NK-92 treated with Interleukin-12 subunit alpha and Interleukin-12 subunit beta, amount 100 ng/mL, for 24 hours (cell line): ENCODE results near the gene AGBL1.
"Not testable (repeated sequence)": the region's sequence is repeated elsewhere in the genome, so short reads cannot be mapped to it uniquely, and the experiment has no call there.

Source experiments
- DNase-seq: peaks from one replicate; lab custom pipeline; 2025; lab: John Stamatoyannopoulos, UW

AGBL1 gene

DNA sequence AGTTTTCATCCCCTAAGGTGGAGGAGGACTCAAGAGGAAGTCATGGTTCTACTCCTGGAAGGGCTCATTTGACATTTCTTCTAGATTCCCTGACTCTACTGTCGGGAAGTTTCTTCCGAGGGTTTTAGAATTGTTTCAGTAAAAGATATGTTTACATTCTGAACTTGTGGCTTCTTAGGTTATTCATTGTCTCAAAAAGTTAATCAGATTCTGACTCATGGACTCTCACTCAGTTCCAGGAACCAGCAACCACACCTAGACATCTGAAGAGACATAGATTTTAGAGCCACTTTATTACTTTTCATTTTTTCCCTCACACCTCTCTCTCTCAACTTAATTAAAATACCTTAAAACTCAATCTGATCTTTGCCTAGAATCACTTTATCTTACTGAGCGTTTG, 862.6 kb downstream of the AGBL1 start:
- DNase-seq, result no peak

DNA sequence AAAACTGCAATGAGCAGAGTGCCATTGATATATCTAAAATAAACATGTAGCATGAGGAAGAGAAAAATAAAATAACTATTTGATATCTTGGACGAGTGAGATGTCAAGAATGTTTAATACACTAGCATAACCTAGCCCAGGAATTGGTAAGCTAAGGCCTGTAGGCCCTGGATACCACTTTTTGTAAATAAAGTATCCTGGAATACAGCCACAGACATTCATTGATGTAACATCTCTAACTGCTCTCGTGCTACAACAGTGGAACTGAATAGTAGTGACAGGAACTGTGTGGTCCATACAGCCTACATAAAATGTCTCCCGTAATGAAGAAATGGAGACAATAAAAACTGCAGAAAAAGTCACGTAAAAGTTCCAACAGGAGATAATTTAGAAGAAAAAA, 869.0 kb downstream of the AGBL1 start:
- no peak for DNase-seq

DNA sequence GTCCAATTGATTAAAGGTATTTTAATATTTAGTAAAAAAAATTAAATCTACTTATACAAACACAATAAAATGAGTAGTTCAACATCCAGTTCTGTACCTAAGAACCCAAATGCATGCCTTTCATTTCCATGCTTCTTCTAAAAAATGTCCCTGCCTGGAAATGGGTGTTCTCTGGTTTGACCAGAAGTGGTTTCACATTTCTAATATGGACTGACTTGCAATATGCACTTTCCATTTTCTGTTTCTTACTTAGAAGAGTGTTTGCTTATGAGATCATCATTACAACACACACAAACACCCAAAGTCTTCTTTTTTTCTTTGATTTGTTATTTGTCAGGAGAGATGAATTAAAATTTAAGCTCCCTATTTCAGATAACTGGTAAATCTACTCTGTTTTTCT, 879.6 kb downstream of the AGBL1 start:
- DNase-seq, result no peak

DNA sequence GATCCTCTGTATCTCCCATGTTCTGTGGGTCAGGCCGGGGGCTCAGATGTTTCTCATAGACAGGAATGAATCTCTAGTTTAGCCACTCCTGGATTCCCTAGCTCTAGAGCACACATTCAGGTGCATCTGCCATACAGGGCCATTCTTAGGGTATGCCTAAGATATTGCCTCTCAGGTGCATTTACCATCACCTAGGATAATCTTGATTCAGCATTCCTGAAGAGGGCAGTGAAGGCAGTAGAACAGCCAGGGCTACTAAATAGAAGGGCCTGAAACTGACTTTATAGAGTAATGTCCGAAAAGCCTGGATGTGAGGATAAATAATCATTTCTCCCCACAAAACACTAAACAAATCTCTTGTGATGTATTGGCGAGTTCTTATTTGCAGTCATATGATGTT, 882.0 kb downstream of the AGBL1 start:
- DNase-seq, result no peak

- no peak for DNase-seq
Observed at GRCh38 chr15:86964271-86964670, 884.6 kb downstream of the AGBL1 start.

- DNase-seq, result no peak
Observed at GRCh38 chr15:86968244-86968643, 888.6 kb downstream of the AGBL1 start.

DNA sequence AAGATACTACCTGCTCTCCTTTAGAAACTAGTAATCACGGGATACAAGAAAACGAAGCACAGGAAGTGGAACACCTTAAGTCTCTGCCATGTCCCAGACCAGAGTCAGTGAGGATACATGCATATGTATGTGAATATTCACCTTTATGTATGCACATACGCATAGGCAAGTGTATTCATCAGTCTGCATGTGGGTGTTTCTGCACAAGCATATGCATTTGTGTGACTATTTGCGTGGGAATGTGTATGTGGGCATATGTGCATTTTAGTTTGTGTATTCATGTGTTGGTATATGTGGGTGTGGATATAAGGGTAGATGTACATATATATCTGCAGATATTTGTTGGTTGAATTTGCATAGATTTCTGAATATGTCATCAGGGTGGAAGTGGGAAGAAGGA, 889.7 kb downstream of the AGBL1 start:
- no peak for DNase-seq

GRCh38 chr15:86973284-86973844, 893.7 kb downstream of the AGBL1 start:
- DNase-seq, result no peak

GRCh38 chr15:86988033-86988432, 908.4 kb downstream of the AGBL1 start:
- DNase-seq, result no peak

GRCh38 chr15:87021751-87022150, 942.1 kb downstream of the AGBL1 start:
- DNase-seq, result no peak

- no peak for DNase-seq
Observed at GRCh38 chr15:87031540-87032230, 952.0 kb downstream of the AGBL1 start.

- no peak for DNase-seq
Observed at GRCh38 chr15:87032295-87032694, 952.6 kb downstream of the AGBL1 start.

DNA sequence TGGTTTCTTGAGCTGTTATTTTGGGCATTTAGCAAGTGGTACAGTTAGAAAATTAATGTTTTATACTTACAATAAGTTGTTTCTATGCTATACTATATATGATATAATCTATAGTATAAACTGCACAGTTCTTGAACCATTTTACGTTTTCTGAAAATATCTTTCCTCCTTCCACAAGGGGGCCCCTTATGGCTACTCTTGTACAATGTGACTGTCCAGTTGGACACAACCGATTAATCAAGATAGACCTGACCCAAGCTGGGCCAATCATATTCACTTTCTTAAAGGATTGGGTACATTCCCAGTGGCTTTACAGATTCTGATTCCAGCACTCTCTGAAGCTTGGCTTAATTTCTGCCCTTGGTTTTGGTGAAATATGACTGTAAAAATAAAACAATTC, 953.4 kb downstream of the AGBL1 start:
- no peak for DNase-seq

DNA sequence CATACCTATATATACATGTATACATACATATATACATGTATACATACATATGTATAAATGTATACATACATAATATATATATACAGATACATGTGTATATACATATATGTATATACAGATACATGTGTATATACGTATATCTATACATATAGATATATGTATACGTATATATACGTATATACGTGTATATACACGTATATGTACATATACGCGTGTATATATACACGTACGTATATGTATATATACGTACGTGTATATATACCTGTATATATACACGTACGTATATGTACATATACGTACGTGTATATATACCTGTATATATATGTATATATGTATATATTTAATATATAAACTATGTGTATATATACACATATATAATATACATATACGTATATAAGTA, 955.2 kb downstream of the AGBL1 start:
- no peak for DNase-seq

- no peak for DNase-seq
Observed at GRCh38 chr15:87038404-87038803, 958.7 kb downstream of the AGBL1 start.

DNA sequence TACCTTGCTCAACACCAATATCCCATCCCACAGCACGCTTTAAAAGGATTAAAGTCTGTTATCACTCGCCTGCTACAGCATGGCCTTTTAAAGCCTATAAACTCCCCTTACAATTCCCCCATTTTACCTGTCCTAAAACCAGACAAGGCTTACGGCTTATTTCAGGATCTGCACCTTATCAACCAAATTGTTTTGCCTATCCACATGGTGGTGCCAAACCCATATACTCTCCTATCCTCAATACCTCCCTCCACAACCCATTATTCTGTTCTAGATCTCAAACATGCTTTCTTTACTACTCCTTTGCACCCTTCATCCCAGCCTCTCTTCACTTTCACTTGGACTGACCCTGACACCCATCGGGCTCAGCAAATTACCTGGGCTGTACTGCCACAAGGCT, 962.9 kb downstream of the AGBL1 start:
- not testable (repeated sequence) for DNase-seq

- no peak for DNase-seq
Observed at GRCh38 chr15:87045746-87046145, 966.1 kb downstream of the AGBL1 start.

GRCh38 chr15:87047203-87047965, 967.7 kb downstream of the AGBL1 start:
- DNase-seq, result no peak
